Mucosa of descending colon (tissue), 3 donors: ENCODE measurements around the gene ATRNL1. TPM values are rescaled to one million over a fixed set of nuclear protein-coding genes. Genes with fewer than 3 reads are reported as not detected.

Experiments
- ATAC-seq: fragments of 200-7000 bp; cut with Tn5 transposase; one replicate; pipeline ENCODE4 v1.9.1; 2020; ENCODE audit warnings: mild to moderate bottlenecking, moderate library complexity
- DNase-seq, 3 donors: peaks; one replicate each; pipeline ENCODE4 v3.0.0-alpha.2; 2020
- H3K36me3 ChIP-seq: fragments of 200-600 bp; one replicate; pipeline ENCODE4 v1.8.0; 2021; ENCODE audit warnings: low read depth, mild to moderate bottlenecking
- H3K4me1 ChIP-seq: fragments of 200-600 bp; one replicate; pipeline ENCODE4 v1.8.0; 2021; ENCODE audit warnings: low read depth, mild to moderate bottlenecking
- H3K4me3 ChIP-seq: fragments of 200-600 bp; one replicate; pipeline ENCODE4 v1.8.0; 2021; ENCODE audit warnings: mild to moderate bottlenecking
- H3K9me3 ChIP-seq: fragments of 200-600 bp; one replicate; pipeline ENCODE4 v1.8.0; 2021; ENCODE audit warnings: mild to moderate bottlenecking
- intact Hi-C, 2 donors: fragments of 100-400 bp; cut with DNase I in 1 of 2; cut with micrococcal nuclease in 1 of 2; formaldehyde crosslinking; loops; one replicate each; pipeline versions ENCODE4 v1.11.0 to v1.11.1; 2022; cut with DNase I, micrococcal nuclease
- total RNA-seq, 3 donors: library from RNA; stranded (reverse); fragmentation: NEBNext Ultra II Directional in 2 of 3; extraction: Animal tissue kit (Norgen Biotek cat#: 25700) in 2 of 3; gene quantifications; one replicate each; pipeline versions ENCODE4 v1.2.1 to v1.2.4, GENCODE V29; 2021 to 2023
- TF ChIP-seq, protein P1 (sequence below): fragments of 200-600 bp; IDR thresholded peaks from one replicate; pipeline ENCODE4 v1.8.0; 2022; ENCODE audit warnings: antibody characterized with exemption, mild to moderate bottlenecking
- donor health status: DM: no; HTN: no; CAD: no; lungs with moderate emphysema.
- donor health status: DM: no; HTN: no; CAD: no.
- donor health status: DM: no; HTN: yes; CAD: no.

ATRNL1 gene
- total RNA-seq, 3 donors from 2014 or later: 0.58 to 61.7 (median 1.8) TPM

DNA sequence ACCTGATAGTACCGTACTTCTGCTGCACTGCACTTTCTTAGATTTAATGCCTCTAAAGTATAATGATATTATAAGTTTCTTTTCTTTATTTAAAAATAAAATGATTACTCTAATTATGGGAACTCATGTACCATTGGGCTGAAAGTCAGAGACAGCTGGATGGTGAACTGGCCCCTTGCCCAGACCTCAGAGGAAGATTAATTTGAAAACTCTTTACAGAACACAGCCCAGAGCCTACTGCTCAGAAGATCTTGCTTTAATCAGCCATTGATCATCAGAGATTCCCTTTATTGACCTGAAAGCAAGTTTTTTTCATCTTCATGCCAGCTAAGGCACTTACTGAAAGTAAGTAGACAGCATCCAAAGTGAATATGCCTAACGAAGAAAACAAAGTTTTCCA is 838.1 kb downstream of the ATRNL1 start:
- H3K36me3 ChIP-seq: no peaks in the 10 kb centered on the region
- ATAC-seq (no peak), DNase-seq (no peak)
- no peaks in the 10 kb centered on the region for H3K9me3 ChIP-seq
- intact Hi-C loops: no loop called here
- H3K4me1 ChIP-seq: no peaks in the 10 kb centered on the region
- H3K4me3 ChIP-seq: no peak overlapping the region
- TF ChIP-seq, protein P1, sequence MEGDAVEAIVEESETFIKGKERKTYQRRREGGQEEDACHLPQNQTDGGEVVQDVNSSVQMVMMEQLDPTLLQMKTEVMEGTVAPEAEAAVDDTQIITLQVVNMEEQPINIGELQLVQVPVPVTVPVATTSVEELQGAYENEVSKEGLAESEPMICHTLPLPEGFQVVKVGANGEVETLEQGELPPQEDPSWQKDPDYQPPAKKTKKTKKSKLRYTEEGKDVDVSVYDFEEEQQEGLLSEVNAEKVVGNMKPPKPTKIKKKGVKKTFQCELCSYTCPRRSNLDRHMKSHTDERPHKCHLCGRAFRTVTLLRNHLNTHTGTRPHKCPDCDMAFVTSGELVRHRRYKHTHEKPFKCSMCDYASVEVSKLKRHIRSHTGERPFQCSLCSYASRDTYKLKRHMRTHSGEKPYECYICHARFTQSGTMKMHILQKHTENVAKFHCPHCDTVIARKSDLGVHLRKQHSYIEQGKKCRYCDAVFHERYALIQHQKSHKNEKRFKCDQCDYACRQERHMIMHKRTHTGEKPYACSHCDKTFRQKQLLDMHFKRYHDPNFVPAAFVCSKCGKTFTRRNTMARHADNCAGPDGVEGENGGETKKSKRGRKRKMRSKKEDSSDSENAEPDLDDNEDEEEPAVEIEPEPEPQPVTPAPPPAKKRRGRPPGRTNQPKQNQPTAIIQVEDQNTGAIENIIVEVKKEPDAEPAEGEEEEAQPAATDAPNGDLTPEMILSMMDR: no peak

DNA sequence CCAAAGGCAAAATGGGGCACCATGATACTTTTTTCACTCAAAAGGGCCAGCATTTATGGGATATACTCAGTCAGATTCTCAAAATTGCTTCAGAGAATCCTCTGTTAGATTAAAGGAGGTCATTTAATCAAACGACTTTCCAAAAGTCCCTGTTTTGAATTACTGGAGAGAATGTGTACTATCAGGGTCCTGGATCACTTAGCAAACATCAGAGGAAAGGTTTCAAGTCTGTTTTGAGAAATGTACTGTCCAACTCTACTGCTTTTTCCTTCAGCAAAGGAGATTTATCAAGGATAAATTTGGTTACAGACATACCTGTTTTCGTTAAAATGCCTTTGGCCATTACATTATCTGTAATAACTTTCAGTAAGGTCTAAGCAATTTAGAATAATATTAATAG is 838.9 kb downstream of the ATRNL1 start:
- intact Hi-C loops: no loop called here
- no peak for DNase-seq
- TF ChIP-seq, protein P1: no peak
- no peaks in the 10 kb centered on the region for H3K4me1 ChIP-seq
- H3K4me3 ChIP-seq: no peak overlapping the region
- no peaks in the 10 kb centered on the region for H3K36me3 ChIP-seq
- H3K9me3 ChIP-seq: no peaks in the 10 kb centered on the region
- ATAC-seq: no peak

DNA sequence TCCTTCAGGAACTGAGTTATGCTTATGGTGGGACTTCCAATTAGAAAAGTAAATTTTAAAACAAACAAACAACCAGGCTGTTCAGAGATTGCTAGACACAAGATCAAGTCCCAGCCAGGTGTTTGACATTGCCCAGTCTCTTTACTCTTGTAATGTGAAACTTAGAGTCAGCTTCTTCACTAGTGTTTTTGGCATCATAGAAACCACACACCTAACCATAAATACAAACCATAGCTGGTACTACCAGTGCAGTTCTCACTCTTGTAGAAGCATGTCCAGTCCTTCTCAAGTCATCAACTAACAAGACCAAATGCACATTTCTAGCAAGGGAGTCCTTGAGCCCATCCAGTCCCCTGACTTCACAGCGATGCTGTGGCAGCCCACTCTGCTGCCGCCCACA is 839.9 kb downstream of the ATRNL1 start:
- TF ChIP-seq, protein P1: no peak
- intact Hi-C loops: no loop called here
- Histone ChIP-seq H3K9me3 (no peaks in the 10 kb centered on the region), H3K36me3 (no peaks in the 10 kb centered on the region), H3K4me3 (no peak overlapping the region), H3K4me1 (no peaks in the 10 kb centered on the region)
- ATAC-seq: no peak
- no peak for DNase-seq

DNA sequence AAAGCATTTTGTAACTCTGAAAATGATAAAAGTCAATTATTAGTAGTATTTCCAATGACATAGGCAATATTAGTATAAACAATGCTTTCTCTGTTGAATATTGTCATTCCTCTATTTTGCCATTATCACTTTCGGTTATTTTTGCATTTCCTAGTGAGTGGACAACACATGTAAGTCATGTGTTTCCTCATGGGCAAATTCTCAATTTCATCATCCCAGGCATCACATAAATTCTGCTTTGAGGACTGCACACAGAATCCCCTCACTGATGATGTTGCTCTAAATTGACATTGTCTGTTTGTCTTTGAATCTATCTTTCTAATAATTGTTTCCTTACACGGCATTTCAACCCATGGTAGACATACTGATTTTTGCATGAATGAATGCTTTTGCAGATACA is 842.6 kb downstream of the ATRNL1 start:
- no peaks in the 10 kb centered on the region for H3K9me3 ChIP-seq
- H3K4me1 ChIP-seq: no peaks in the 10 kb centered on the region
- ATAC-seq: no peak
- TF ChIP-seq, protein P1: no peak
- no peak for DNase-seq
- intact Hi-C loops: no loop called here
- H3K36me3 ChIP-seq: no peaks in the 10 kb centered on the region
- no peak overlapping the region for H3K4me3 ChIP-seq

DNA sequence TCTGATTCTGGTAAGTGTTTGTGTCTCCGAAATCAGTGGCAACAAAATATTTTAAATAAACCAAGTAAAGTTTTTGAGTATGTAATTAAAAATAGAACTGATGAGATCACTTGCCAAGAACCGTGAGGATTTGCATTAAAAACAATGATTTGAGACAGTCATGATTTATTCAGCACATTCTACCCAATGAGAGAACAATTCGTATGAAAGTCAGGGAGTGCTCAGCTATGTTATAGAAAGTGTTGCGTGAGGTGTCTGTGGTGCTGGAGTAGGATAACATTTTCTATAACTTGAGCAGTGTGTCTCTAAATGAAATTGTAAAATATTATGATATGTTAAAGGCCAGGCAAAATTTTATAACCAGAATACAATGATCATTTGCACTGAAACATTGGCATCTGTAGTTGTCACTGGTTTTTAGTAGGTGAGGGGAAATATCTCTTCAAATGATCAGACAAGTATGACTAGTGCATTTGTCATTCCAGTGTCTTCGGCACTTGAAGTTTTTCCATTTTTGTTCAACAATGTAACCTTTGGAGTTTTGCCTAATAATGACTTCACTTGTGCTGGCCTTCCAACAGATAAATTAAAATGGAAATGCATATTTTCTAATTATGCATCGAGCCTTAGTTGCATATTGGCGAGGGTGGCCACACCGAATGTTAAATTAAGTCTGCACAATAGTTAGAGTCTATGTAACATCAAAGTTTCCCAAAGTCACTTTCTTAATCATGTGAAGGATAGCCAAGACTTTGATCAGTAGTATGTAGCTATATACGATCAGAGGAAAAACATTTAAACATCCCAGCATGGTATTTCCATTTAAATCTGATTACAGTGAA is 844.0 kb downstream of the ATRNL1 start:
- Histone ChIP-seq H3K4me3 (no peak overlapping the region), H3K4me1 (no peaks in the 10 kb centered on the region), H3K36me3 (no peaks in the 10 kb centered on the region), H3K9me3 (no peaks in the 10 kb centered on the region)
- TF ChIP-seq, protein P1: no peak
- no peak for DNase-seq
- ATAC-seq: no peak
- intact Hi-C loops: no loop called here

DNA sequence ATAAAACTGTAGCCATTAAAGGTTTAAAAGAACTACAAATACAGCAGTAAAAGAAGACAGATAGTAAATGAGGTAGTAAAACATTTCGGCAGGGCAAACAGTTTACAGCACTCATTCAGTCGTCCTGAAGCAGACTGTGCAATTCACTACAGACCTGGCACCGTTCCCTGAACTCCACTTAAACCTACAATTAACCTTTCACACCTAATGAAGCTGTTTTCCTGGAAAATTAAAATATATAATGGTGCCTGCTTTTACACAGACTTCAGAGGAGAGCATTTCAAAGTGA is 844.5 kb downstream of the ATRNL1 start:
- peak in 1 of 3 donors; percentile 16 for DNase-seq
- no peak overlapping the region for H3K4me3 ChIP-seq
- TF ChIP-seq, protein P1: no peak
- intact Hi-C loops: no loop called here
- no peaks in the 10 kb centered on the region for H3K4me1 ChIP-seq
- no peaks in the 10 kb centered on the region for H3K36me3 ChIP-seq
- no peaks in the 10 kb centered on the region for H3K9me3 ChIP-seq
- ATAC-seq: no peak
